GM06990 (cell line): ENCODE results near the gene RBM20.
"Not testable (repeated sequence)": the region's sequence is repeated elsewhere in the genome, so short reads cannot be mapped to it uniquely, and the experiment has no call there.

ENCODE experiments used
- DNase-seq: peaks from one replicate; pipeline ENCODE4 v3.0.0-alpha.2; 2011; ENCODE audit not compliant: insufficient read length; ENCODE audit errors: extremely low read depth
- H3K27me3 ChIP-seq: replicated peaks from 2 replicates; pipeline ENCODE4 v1.6.0; 2011; ENCODE audit warnings: low read length; ENCODE audit not compliant: control insufficient read depth, insufficient read depth
- H3K36me3 ChIP-seq: 2 replicates; pipeline ENCODE4 v1.5.1; 2011; ENCODE audit warnings: low read length; ENCODE audit not compliant: control insufficient read depth, insufficient read depth
- H3K4me3 ChIP-seq: replicated peaks from 2 replicates; pipeline ENCODE4 v1.5.1; 2011; ENCODE audit warnings: low read depth, mild to moderate bottlenecking, control low read depth, low read length
- TF ChIP-seq, protein P1 (sequence below): IDR thresholded peaks from 2 replicates; pipeline ENCODE4 v1.5.1; 2011; ENCODE audit warnings: low read length, control low read depth, mild to moderate bottlenecking, inconsistent platforms; ENCODE audit not compliant: insufficient read depth, poor library complexity, severe bottlenecking

RBM20 gene

DNA sequence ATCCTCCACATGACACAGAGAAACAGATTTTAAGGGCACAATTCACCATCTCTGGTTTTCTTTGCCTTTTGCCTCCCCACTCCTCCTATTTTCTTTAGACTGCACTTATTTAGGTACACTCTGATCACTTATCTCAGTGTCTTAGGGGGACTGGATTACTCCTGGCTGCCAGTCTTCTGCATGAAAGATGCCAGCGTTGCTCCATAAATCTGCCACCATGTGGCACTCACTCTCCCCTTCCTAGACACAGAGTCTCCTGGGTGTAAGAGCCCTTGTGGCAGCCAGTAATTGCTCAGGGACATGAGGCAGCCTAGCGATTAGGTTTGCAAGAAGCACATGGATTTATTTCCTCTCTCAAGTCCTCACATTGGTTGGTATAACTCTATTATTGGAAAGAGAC lies 34.5 kb upstream of the RBM20 start:
- Histone ChIP-seq H3K27me3 (no peaks in the 10 kb centered on the region), H3K36me3 (no peaks in the 10 kb centered on the region), H3K4me3 (no peak overlapping the region)
- DNase-seq, result no peak
- TF ChIP-seq, protein P1, sequence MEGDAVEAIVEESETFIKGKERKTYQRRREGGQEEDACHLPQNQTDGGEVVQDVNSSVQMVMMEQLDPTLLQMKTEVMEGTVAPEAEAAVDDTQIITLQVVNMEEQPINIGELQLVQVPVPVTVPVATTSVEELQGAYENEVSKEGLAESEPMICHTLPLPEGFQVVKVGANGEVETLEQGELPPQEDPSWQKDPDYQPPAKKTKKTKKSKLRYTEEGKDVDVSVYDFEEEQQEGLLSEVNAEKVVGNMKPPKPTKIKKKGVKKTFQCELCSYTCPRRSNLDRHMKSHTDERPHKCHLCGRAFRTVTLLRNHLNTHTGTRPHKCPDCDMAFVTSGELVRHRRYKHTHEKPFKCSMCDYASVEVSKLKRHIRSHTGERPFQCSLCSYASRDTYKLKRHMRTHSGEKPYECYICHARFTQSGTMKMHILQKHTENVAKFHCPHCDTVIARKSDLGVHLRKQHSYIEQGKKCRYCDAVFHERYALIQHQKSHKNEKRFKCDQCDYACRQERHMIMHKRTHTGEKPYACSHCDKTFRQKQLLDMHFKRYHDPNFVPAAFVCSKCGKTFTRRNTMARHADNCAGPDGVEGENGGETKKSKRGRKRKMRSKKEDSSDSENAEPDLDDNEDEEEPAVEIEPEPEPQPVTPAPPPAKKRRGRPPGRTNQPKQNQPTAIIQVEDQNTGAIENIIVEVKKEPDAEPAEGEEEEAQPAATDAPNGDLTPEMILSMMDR, result no peak

DNA sequence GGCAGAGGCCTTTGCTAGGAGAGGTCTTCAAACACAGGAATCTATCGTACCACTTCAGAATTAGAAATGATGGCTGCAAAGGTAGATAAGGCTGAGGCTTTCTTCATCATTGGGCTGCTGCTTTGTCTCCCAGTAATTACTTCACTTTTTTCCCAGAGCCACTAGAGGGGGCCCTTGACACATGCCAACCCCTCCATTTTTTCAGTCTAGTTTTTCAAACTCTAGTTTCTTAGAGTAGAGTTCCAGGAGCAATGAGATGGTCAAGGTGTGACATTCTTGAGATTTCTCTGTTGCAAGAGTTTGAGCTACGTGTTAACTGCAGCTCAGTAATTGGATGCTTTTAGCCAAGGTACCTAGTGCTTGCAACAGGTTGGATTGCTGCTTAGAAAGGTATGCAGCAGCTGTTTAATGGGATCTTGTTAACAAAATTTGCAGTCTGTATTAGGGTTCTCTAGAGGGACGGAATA lies 33.8 kb upstream of the RBM20 start:
- no peak for DNase-seq
- TF ChIP-seq, protein P1, result peak; percentile 81
- Histone ChIP-seq H3K36me3 (no peaks in the 10 kb centered on the region), H3K27me3 (no peaks in the 10 kb centered on the region), H3K4me3 (no peak overlapping the region)

DNA sequence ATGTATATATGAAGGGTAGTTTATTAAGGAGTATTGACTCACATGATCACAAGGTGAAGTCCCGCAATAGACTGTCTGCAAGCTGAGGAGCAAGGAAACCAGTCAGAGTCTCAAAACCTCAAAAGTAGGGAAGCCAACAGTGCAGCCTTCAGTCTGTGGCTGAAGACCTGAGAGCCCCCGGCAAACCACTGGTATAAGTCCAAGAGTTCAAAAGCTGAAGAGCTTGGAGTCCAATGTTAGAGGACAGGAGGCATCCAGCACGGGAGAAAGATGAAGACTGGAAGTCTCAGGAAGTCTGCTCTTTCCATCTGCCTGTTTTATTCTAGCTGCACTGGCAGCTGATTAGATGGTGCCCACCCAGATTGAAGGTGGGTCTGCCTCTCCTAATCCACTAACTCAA lies 33.4 kb upstream of the RBM20 start:
- DNase-seq, H3K27me3 ChIP-seq, H3K4me3 ChIP-seq, H3K36me3 ChIP-seq: not testable (repeated sequence)

DNA sequence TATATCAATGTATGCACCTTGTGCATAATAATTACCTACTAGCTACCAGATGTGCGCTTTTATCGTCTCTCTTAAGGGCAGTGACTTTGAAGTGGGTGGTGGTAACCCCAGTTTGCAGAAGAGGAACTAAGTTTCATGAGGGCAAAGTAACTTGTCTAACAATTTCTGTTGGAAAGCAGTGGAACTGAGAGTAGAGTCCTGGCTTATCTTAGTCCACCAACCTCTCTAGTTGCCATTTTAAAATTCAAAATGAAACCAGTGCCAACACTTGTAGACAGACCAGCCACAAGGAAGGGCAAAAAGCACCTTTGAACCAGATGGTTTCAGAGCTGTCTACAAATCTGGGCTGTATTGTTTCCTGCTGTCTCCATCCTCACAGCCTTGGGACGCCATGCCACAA lies 32.0 kb upstream of the RBM20 start:
- no peak overlapping the region for H3K4me3 ChIP-seq
- peak; percentile 51 for DNase-seq
- H3K36me3 ChIP-seq, result no peaks in the 10 kb centered on the region
- TF ChIP-seq, protein P1, result no peak
- no peaks in the 10 kb centered on the region for H3K27me3 ChIP-seq

DNA sequence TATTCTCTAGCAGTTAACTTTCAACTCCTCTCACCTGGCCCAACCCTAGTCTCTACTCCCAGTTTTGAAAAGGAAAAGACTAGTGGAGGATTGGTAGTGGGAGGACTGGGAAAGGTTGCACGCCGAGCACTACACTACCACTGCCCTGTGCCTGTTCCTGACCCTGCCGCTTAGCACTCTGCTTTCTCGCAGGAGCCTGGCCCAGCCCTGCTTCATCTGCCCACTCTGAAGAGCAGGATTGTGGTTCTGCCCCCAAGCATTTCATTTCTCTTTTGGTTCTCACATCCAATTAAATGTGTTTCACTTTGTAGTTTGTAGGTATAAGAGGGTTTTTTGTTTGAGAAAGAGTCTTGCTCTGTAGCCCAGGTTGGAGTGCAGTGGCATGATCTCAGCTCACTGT lies 31.5 kb upstream of the RBM20 start:
- H3K4me3 ChIP-seq, result no peak overlapping the region
- DNase-seq, result peak; percentile 15
- no peaks in the 10 kb centered on the region for H3K27me3 ChIP-seq
- no peaks in the 10 kb centered on the region for H3K36me3 ChIP-seq
- TF ChIP-seq, protein P1, result no peak

DNA sequence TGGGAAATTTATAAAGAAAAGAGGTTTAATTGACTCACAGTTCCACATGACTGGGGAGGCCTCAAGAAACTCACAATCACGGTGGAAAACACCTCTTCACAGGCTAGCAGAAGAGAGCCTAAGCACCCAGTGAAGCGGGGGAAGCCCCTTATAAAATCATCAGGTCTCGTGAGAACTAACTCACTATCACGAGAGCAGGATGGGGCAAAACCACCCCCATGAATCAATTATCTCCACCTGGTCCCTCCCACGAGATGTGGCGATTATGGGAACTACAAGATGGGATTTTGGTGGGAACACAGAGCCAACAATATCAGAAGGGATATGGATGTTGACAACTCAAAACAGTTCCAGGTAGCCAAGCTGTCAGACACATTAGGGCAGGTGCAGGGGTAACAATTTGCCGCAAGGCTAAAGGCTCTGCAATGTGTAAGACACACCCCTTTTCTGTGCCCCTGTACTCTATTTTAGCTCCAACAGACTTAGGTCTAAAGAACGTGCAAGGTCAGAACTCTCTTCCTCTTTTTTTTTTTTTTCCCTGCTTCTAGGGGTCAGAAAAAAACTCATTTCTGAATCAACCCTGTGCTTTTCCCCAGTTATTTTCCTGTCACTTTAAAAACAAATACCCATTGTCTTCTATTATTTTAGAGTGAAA lies 30.7 kb upstream of the RBM20 start:
- H3K4me3 ChIP-seq, result no peak overlapping the region
- TF ChIP-seq, protein P1, result no peak
- peak; percentile 24 for DNase-seq
- no peaks in the 10 kb centered on the region for H3K36me3 ChIP-seq
- H3K27me3 ChIP-seq, result no peaks in the 10 kb centered on the region
